ENCODE measurements around the gene KCNK3. TPM values are rescaled to one million over a fixed set of nuclear protein-coding genes. Genes with fewer than 3 reads are reported as not detected.

Gene KCNK3
- polyA plus RNA-seq (12.9 and 14.0 TPM in 2 replicates), polyA minus RNA-seq (20.7 and 22.4 TPM in 2 replicates)

DNA sequence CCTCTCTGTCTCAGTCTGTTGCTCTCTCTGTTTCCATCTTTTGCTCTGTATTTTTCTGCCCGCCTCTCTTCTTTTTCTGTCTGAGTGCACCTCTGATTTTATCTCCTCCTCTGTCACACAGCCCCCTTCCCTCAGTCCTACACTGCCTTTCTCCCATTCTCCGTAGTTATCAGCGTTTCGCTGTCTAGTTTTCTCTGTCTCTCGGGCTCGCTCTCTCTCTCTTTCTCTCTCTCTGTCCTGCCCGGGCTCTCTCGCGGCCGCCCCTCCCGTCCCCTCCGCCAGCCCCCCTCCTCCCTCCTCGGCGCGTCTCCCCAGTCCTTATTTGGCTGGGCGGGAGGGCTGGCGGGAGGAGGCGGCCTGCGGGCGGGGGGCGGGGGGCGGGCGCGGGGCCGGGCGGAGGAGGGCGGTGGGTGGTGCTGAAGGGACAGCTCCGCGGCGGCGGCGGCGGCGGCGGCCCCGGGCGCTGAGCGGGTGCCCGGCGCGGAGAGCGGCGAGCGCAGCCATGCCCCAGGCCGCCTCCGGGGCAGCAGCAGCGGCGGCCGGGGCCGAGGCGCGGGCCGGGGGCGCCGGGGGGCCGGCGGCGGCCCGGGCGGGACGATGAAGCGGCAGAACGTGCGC is at the start of gene KCNK3:
TSS of gene KCNK3 (plus strand) at position 444 of the 618 bp plus-strand sequence. CDS start at position 598, 154 bp downstream.
- no peaks in the 10 kb centered on the region for H3K9me3 ChIP-seq (ENCODE audit: low read length)

DNA sequence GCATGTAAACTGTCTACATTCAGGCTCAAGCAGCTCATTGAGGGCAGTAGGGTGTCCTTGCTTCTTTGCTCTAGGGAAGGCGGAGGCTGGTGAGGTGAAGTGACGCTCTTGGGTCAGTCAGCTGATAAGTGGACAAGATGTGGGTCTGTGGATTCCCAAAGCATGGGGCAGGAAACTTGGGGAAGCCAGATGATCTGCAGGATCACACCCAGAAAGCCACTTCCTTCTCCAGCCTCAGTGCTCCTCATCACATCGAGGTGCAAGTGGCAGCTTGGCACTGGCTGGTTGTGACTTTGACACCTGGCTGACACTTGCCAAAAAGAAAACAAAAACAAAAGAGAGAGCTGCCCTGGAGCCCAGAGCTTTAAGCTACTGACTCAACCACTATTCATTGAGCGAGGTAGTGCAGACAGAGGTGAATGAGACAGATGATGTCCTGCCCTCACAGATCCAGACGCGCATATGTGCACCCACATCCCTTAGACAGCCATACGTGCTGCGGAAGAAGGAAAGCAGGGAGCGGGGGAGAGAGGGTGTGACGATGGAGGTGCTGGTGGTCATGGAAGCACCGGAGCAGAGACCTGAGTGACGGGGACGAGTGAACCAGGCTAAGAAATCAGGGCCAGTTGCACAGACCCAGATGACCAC is 48.2 kb upstream of the KCNK3 start:
- Histone ChIP-seq H4K20me1 (ENCODE audit: insufficient read depth) (no peaks in the 10 kb centered on the region), H3F3A (ENCODE audit: insufficient read depth, low read length, poor library complexity, severe bottlenecking) (no peaks in the 10 kb centered on the region), H3K4me3 (ENCODE audit: low read length) (no peak overlapping the region), H3K27me3 (ENCODE audit: insufficient read depth, low read depth, low read length) (no peaks in the 10 kb centered on the region), H3K9ac (ENCODE audit: low read length) (no peak overlapping the region), H3K36me3 (ENCODE audit: insufficient read depth, low read length) (no peaks in the 10 kb centered on the region), H2AFZ (ENCODE audit: low read depth, low read length) (no peak overlapping the region), H3K9me3 (ENCODE audit: low read length) (no peaks in the 10 kb centered on the region), H3K79me2 (replicated peaks; ENCODE audit: insufficient read depth, low read length) (no peaks in the 10 kb centered on the region), H3K9me2 (ENCODE audit: insufficient read depth, low read length) (no peaks in the 10 kb centered on the region), H3K4me2 (ENCODE audit: low read length) (no peak overlapping the region), H3K27ac (ENCODE audit: low read length) (no peak overlapping the region)
- TF ChIP-seq, protein P1, sequence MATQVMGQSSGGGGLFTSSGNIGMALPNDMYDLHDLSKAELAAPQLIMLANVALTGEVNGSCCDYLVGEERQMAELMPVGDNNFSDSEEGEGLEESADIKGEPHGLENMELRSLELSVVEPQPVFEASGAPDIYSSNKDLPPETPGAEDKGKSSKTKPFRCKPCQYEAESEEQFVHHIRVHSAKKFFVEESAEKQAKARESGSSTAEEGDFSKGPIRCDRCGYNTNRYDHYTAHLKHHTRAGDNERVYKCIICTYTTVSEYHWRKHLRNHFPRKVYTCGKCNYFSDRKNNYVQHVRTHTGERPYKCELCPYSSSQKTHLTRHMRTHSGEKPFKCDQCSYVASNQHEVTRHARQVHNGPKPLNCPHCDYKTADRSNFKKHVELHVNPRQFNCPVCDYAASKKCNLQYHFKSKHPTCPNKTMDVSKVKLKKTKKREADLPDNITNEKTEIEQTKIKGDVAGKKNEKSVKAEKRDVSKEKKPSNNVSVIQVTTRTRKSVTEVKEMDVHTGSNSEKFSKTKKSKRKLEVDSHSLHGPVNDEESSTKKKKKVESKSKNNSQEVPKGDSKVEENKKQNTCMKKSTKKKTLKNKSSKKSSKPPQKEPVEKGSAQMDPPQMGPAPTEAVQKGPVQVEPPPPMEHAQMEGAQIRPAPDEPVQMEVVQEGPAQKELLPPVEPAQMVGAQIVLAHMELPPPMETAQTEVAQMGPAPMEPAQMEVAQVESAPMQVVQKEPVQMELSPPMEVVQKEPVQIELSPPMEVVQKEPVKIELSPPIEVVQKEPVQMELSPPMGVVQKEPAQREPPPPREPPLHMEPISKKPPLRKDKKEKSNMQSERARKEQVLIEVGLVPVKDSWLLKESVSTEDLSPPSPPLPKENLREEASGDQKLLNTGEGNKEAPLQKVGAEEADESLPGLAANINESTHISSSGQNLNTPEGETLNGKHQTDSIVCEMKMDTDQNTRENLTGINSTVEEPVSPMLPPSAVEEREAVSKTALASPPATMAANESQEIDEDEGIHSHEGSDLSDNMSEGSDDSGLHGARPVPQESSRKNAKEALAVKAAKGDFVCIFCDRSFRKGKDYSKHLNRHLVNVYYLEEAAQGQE (IDR thresholded peaks at IDR 0.05; ENCODE audit: borderline replicate concordance) = no peak
- TF ChIP-seq EZH2 (IDR thresholded peaks at IDR 0.05; ENCODE audit: borderline replicate concordance, insufficient read depth, low read length, poor library complexity, severe bottlenecking) = no peak

More for the DNA sequence above, at the start of gene KCNK3:
- Histone ChIP-seq H4K20me1 (ENCODE audit: insufficient read depth) (no peaks in the 10 kb centered on the region), H3K79me2 (replicated peaks; ENCODE audit: insufficient read depth, low read length) (no peaks in the 10 kb centered on the region), H3K36me3 (ENCODE audit: insufficient read depth, low read length) (no peaks in the 10 kb centered on the region), H3F3A (ENCODE audit: insufficient read depth, low read length, poor library complexity, severe bottlenecking) (no peaks in the 10 kb centered on the region), H2AFZ (ENCODE audit: low read depth, low read length) (peak within 1 kb of the TSS; percentile 35), H3K9ac (ENCODE audit: low read length) (peak within 1 kb of the TSS; percentile 82), H3K4me3 (ENCODE audit: low read length) (peak within 1 kb of the TSS; percentile 90), H3K27me3 (ENCODE audit: insufficient read depth, low read depth, low read length) (peaks cover 29% of the 10 kb centered on the region), H3K9me2 (ENCODE audit: insufficient read depth, low read length) (no peaks in the 10 kb centered on the region), H3K4me2 (ENCODE audit: low read length) (peak within 1 kb of the TSS; percentile 92), H3K27ac (ENCODE audit: low read length) (peak within 1 kb of the TSS; percentile 73)
- TF ChIP-seq EZH2 (IDR thresholded peaks at IDR 0.05; ENCODE audit: borderline replicate concordance, insufficient read depth, low read length, poor library complexity, severe bottlenecking) (no peak), POLR2AphosphoS5 (IDR thresholded peaks at IDR 0.05) (peak; percentile 19)
- TF ChIP-seq, protein P1 (IDR thresholded peaks at IDR 0.05; ENCODE audit: borderline replicate concordance) = peak; percentile 59

DNA sequence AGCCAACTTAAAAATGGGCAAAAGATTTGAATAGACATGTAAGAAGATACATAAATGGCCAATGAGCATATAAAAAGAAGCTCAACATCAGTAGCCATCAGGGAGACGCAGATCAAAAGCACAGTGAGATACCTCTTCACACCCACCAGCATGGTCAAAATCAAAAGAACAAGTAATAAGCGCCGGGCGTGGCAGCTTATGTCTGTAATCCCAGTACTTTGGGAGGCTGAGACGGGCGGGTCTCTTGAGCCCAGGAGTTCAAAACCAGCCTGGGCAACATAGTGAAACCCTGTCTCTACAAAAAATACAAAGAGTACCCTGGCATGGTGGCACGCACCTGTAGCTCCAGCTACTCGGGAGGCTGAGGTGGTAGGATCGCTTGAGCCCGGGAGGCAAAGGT is 46.8 kb upstream of the KCNK3 start:
- Histone ChIP-seq H2AFZ (ENCODE audit: low read depth, low read length) (no peak overlapping the region), H3K9me3 (ENCODE audit: low read length) (no peaks in the 10 kb centered on the region), H4K20me1 (ENCODE audit: insufficient read depth) (no peaks in the 10 kb centered on the region), H3K27ac (ENCODE audit: low read length) (no peak overlapping the region), H3K27me3 (ENCODE audit: insufficient read depth, low read depth, low read length) (no peaks in the 10 kb centered on the region), H3F3A (ENCODE audit: insufficient read depth, low read length, poor library complexity, severe bottlenecking) (no peaks in the 10 kb centered on the region), H3K36me3 (ENCODE audit: insufficient read depth, low read length) (no peaks in the 10 kb centered on the region), H3K4me2 (ENCODE audit: low read length) (no peak overlapping the region), H3K9me2 (ENCODE audit: insufficient read depth, low read length) (no peaks in the 10 kb centered on the region), H3K79me2 (replicated peaks; ENCODE audit: insufficient read depth, low read length) (no peaks in the 10 kb centered on the region), H3K4me3 (ENCODE audit: low read length) (no peak overlapping the region), H3K9ac (ENCODE audit: low read length) (no peak overlapping the region)
- no peak for TF ChIP-seq MXI1 (conservative IDR thresholded peaks at IDR 0.05; ENCODE audit: poor library complexity, severe bottlenecking)
- no peak for TF ChIP-seq SMC3 (conservative IDR thresholded peaks at IDR 0.05; ENCODE audit: poor library complexity)
- TF ChIP-seq RAD21 (conservative IDR thresholded peaks at IDR 0.05) = no peak
- TF ChIP-seq, protein P1 (IDR thresholded peaks at IDR 0.05; ENCODE audit: borderline replicate concordance) = no peak
- TF ChIP-seq, protein P2, sequence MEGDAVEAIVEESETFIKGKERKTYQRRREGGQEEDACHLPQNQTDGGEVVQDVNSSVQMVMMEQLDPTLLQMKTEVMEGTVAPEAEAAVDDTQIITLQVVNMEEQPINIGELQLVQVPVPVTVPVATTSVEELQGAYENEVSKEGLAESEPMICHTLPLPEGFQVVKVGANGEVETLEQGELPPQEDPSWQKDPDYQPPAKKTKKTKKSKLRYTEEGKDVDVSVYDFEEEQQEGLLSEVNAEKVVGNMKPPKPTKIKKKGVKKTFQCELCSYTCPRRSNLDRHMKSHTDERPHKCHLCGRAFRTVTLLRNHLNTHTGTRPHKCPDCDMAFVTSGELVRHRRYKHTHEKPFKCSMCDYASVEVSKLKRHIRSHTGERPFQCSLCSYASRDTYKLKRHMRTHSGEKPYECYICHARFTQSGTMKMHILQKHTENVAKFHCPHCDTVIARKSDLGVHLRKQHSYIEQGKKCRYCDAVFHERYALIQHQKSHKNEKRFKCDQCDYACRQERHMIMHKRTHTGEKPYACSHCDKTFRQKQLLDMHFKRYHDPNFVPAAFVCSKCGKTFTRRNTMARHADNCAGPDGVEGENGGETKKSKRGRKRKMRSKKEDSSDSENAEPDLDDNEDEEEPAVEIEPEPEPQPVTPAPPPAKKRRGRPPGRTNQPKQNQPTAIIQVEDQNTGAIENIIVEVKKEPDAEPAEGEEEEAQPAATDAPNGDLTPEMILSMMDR (IDR thresholded peaks at IDR 0.05; ENCODE audit: poor library complexity, severe bottlenecking) = no peak
- no peak for TF ChIP-seq POLR2AphosphoS5 (IDR thresholded peaks at IDR 0.05)
